Measurements from ENCODE around the gene NT5DC1.

Gene NT5DC1

GRCh38 chr6:116201538-116201937 lies 100.9 kb downstream of the NT5DC1 start:
- no peak for DNase-seq

GRCh38 chr6:116205281-116205680 lies 104.6 kb downstream of the NT5DC1 start:
- DNase-seq: no peak

- DNase-seq: no peak
These were observed 105.7 kb downstream of the NT5DC1 start for GRCh38 chr6:116206231-116206903.

GRCh38 chr6:116208056-116208785 lies 107.6 kb downstream of the NT5DC1 start:
- no peak for DNase-seq

- DNase-seq: no peak
These were observed 109.7 kb downstream of the NT5DC1 start for GRCh38 chr6:116210316-116210715.

GRCh38 chr6:116210750-116211425 lies 110.2 kb downstream of the NT5DC1 start:
- no peak for DNase-seq

- no peak for DNase-seq
These were observed 114.0 kb downstream of the NT5DC1 start for GRCh38 chr6:116214681-116215080.

GRCh38 chr6:116215414-116215813 lies 114.8 kb downstream of the NT5DC1 start:
- no peak for DNase-seq

- DNase-seq: peak; percentile 60
These were observed 116.4 kb downstream of the NT5DC1 start for GRCh38 chr6:116217069-116217468.

GRCh38 chr6:116218172-116218633 lies 117.5 kb downstream of the NT5DC1 start:
- DNase-seq: peak; percentile 9

- DNase-seq: no peak
These were observed 118.2 kb downstream of the NT5DC1 start for GRCh38 chr6:116218866-116219265.

GRCh38 chr6:116221067-116221466 lies 120.4 kb downstream of the NT5DC1 start:
- DNase-seq: no peak

GRCh38 chr6:116221911-116222310 lies 121.3 kb downstream of the NT5DC1 start:
- no peak for DNase-seq

GRCh38 chr6:116223355-116223754 lies 122.7 kb downstream of the NT5DC1 start:
- DNase-seq: no peak

GRCh38 chr6:116229287-116229913 lies 128.7 kb downstream of the NT5DC1 start:
- no peak for DNase-seq

- no peak for DNase-seq
These were observed 134.0 kb downstream of the NT5DC1 start for GRCh38 chr6:116234689-116235088.

GRCh38 chr6:116238083-116238482 lies 137.4 kb downstream of the NT5DC1 start:
- DNase-seq: no peak

- no peak for DNase-seq
These were observed 138.6 kb downstream of the NT5DC1 start for GRCh38 chr6:116239256-116239655.

- DNase-seq: no peak
These were observed 139.2 kb downstream of the NT5DC1 start for GRCh38 chr6:116239856-116240255.

GRCh38 chr6:116244284-116244683 lies 143.6 kb downstream of the NT5DC1 start:
- DNase-seq: no peak

GRCh38 chr6:116246089-116246488 lies 145.4 kb downstream of the NT5DC1 start:
- no peak for DNase-seq

GRCh38 chr6:116247285-116247684 lies 146.6 kb downstream of the NT5DC1 start:
- no peak for DNase-seq

- DNase-seq: no peak
These were observed 147.9 kb downstream of the NT5DC1 start for GRCh38 chr6:116248577-116248976.
